DMS153 treated with DMSO at 0.1 percent for 48 hours (cell line): ENCODE results near the gene PSEN2.
"Not testable (repeated sequence)": the region's sequence is repeated elsewhere in the genome, so short reads cannot be mapped to it uniquely, and the experiment has no call there.

ENCODE experiments used
- DNase-seq: peaks from one replicate; lab custom pipeline; 2025; ENCODE audit not compliant: unreplicated experiment; lab: John Stamatoyannopoulos, UW

Gene PSEN2

DNA sequence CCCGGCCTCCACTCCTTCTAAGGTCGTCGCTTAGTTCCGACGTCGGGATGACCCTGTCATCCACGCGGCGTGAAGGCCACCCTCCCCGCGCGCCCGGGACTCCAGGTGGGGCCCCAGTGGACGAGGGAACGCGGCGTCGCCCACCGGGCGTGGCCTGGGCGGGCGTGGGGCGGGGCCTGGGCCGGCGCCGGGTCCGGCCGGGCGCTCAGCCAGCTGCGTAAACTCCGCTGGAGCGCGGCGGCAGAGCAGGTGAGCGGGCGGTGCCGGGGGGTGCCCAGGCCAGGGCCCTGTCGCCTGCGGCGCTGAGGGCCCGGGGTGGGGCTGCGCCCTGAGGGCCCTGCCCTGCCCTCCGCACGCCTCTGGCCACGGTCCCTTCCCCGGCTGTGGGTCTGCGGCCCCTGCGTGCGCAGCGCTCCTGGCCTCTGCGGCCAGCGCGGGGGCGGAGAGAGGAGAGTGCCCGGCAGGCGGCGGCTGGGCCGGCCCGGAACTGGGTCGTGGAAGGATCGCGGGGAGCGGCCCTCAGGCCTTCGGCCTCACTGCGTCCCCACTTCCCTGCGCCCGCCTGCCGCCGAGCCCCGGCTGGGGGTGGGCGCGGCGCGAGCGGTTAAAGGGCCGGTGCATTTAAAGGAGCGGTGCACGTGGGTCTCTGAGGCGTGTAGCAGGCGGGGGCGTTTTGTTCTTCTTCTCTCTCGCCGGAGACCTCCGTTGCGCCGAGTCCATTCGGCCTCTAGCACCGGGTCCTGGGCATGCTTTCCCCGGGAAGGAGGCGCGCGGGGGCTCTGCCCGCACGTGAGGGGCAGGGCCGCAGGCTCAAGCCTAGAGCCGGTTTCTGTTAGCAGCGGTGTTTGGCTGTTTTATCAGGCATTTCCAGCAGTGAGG is at the start of gene PSEN2:
Gene PSEN2 (plus strand): TSS at position 216 of the 879 bp plus-strand sequence. CDS start 11,292 bp downstream, outside the sequence.
- DNase-seq: peak; percentile 77

DNA sequence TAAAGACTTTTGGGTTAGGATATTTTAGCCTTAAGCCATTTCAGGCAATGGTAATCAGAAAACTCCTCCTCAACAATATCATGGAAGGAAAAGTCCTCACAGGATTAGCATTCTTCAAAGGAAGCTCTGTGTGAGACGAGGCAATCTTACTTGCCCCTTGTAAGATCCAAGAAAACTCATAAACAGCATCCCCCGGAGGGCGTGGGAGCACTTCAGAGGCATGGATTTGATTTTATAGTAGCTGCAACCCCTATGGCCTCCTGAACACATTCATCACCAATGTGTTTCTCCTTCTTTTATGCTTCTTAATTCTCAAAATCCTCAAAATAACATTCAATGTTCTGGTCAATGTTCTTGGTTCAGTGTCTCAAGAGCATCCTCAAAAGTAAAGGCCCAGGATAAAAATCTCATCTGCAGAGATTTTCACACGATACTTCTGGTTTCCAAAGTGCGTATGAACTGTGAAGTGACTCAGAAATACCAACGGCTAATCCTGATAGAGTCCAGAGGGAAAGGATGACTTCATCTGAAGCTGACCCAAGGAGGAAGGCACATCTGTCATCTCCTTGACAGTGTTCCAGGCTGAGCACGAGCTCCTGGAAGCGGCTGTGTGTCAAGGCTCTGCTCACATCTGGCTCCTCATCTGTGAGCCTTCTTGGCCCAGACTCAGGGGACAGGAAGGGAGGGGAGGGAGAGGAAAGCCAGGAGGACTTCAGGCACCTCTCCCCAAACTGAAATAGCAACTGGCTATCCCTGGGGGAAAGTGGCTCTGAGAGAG is 49.3 kb upstream of the PSEN2 start:
- DNase-seq: no peak

DNA sequence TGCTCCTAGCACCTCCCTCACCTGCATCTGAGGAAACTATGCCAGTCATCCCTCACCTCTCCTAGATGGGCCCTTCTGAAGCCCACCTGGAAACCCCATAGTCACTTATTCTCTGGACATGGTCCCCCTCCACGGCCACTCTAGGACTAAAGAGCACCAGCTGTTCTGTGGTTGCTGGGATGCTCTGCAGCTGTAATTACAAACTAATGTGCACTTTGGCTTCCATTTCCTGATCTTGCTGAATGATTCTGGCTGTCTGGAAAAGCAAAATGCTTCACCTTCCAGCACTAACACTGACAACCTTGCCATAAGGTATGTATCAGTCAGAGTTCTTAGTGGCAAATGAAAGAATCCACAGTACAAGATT is 48.7 kb upstream of the PSEN2 start:
- no peak for DNase-seq

DNA sequence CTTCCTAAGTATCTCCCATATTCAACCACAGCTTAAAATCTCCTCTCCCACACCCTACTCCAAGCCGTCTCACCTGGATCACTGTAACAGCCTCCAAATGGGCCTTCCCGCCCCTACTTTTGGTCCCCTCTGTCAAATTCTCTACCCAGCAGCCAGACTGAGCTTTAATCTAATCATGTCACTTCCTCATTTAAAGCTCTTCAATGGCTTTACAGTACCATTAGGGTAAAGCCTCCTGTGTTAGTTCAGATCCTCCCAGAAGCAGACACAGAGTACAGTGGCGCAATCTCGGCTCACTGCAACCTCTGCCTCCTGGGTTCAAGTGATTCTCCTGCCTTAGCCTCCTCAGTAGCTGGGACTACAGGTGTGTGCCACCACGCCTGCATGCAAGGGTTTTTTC is 46.8 kb upstream of the PSEN2 start:
- no peak for DNase-seq

DNA sequence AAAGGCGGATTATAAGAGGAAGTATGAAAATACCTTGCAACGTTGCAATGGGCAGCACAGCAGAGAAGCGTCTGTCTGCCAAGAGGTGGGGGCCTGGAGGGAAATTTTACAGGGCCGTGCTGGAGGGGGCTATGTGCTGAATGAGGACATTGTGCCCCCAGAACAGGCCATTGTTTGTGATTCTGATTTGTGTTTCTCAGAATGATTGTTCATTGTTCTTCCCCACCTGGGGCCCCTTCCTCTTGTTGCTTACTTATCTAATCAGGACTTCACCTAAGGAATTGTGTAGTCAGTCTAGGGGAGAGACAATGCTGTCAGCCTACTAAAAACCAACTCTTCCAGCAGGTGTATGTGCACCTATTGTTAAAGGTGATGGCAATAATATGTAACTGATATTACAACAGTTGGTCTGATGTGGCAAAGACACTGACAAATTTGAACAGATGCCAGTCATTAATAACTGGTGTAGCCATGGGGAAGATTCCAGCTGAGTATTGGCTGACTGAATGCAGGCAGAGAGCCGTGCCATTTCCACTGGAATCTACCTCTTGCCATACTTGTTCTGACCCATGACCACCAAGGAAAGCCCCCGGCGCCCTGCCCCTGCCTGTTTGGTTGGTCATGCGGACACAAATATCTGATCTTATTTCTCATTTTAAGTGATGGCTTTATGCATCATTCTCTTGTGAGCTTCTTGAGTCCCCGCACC is 45.2 kb upstream of the PSEN2 start:
- DNase-seq: no peak

DNA sequence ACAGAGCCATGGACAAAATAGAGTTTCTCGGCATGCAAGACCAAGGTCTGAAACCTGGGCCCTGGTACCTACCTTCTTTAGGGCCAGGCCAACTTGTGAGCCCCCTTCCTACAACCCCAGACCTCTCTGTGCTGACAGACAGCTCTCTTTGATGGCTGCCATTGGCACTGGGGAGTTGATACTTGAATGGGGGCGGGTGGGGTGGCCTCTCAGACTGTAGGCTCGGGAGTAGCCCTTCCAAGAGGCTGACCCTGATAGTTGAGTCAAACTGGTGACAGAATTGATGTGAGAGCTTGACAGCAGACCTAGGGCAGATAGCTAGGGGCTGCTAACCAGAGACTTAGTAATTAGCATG is 44.7 kb upstream of the PSEN2 start:
- DNase-seq: no peak

DNA sequence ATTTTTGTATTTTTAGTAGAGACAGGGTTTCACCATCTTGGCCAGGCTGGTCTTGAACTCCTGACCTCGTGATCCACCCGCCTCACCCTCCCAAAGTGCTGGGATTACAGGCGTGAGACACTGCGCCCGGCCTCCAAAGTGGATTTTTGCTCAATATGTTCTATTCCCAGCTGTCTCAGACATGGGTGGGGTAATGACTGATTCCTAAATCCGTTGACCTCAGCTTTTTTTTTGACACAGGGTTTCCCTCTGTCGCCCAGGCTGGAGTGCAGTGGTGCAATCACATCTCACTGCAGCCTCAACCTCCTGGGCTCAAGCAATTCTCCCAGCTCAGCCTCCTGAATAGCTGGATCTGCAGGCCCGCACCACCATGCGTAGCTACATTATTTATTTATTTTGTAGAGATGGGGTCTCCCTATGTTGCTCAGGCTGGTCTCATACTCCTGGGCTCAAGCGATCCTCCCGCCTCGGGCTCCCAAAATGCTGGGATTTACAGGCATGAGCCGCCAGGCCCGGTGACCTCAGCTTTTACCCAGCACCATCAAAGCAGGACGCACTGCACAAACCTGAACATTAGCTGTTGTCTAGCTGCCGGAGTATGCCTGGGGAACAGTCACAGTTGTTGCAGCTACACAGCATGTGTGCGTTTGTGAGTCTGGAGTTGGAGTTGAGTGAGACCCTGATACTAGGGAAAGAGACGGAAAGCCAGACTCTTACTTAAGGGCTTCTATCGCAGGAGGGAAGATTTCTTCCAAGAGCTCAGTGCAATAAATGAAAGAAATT is 43.7 kb upstream of the PSEN2 start:
- DNase-seq: no peak

DNA sequence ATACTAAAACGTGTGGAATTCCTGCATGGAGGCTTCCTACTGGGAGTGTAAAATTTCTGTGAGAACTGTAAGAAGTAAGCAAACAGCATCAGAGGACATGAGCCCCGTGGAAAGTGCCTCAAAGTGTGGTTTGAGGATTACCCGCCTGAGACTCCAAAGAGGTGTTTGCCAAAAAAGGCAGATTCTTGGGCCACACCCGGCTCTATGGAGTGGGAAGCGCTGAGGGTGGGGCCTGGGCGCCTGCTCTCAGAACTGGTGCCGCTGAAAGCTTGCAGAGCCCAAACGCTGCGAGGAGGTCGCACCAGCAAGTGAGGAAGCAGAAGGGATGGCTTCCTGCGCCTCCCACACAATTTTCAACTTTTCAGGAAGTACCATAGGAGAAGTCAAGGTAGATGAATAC is 43.0 kb upstream of the PSEN2 start:
- no peak for DNase-seq

DNA sequence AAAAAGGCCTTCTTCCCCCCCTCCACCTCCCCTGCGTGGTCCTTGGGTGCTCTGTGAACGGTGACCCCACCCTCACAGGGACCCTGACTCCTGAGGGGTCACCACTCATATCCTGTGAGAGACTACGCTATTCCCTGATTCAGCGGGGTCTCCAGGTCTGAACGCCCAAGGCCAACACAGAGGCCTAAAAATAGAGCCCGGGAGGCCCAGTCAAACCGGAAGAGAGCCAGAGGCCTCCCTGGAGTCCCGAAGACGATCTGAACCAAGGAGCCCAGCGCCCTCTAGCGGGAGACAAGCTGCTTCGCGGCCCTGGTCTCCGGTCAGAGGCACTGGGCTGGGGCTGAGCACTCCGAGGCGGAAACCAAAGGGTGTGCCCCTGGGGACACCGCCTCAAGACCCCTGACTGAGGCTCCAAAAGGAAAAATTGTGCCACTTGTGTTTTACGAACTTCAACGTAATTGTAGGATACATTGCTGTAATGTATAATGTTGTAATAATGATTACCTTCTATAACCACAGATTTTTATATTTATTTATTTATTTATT is 42.4 kb upstream of the PSEN2 start:
- peak; percentile 96 for DNase-seq

DNA sequence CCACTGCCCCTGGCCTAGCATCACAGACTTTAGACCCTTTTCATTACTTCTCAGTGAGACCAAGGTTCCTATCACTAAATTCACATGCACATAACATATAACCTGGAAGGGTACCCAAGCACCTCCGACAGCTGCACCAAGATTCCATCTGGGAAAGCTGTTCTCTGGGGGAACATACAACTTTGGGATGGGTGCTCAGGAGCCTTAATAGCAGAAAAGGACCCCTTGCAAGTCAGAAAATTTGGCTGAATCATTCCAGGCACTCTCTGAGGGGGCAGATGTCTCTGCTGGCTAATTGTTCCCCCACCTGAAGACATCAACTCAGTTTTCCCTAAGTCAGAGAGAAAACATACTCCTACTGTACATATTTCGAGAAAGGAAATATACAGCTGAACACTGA is 41.3 kb upstream of the PSEN2 start:
- no peak for DNase-seq

DNA sequence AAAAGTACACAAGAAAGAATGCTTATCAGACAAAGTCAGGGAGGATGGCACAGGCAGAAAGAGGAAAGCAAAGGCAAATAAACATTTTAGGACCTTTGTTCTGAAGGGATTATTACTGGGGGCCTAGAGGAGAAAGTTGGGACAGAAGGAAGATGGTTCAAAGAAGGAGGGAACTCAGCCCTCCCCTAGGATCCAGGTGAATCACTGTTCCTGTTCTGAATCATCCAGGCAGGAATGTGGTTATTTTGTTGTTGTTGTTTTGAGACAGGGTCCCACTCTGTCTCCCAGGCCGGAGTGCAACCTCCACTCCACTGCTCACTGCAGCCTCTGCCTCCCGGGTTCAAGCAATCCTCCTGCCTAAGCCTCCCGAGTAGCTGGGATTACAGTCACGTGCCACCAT is 38.5 kb upstream of the PSEN2 start:
- no peak for DNase-seq

DNA sequence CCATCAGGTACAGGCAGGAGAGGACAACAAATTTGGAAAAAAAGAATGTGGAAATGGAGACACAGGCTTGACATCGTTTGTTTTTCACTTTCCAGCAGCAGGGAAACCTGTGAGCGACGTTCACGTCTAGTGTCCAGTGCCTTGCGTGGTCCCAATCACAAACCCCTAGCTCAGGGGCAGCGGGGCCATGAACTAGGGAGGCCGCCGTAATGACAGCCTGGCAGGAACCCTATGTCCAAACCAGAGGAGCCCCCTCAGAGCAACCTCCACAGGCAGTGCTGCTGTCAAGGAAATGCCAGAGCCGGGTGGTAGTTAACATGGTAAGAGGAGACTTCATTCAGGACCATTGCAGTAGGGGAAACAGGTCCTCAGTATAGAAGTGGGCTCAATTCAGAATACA is 37.8 kb upstream of the PSEN2 start:
- no peak for DNase-seq

DNA sequence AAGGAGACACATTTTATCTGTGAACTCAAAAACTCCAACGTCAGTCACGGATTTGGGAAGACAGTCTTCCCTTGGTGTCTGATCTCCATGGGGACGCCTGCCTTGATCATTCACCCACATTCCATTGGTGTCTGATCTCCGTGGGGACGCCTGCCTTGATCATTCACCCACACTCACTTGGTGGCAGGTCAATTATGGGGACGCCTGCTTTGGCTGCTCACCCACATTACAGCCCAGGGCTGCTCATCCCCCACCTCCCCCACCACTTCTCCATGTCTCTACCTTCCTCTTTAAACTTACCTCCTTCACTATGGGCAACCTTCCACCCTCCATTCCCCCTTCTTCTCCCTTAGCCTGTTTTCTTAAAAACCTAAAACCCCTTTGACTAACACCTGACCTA is 36.2 kb upstream of the PSEN2 start:
- DNase-seq: not testable (repeated sequence)

DNA sequence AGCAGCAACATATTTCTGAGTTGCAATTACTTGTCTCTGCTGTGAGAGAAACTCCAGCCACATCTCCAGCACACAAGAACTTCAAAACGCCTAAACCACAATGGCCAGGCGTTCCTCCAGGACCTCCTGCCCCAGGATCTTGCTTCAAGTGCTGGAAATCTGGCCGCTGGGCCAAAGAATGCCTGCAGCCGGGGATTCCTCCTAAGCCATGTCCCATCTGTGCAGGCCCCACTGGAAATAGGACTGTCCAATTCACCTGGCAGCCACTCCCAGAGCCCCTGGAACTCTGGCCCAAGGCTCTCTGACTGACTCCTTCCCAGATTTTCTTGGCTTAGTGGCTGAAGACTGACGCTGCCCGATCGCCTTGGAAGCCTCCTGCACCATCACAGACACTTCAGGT is 35.0 kb upstream of the PSEN2 start:
- not testable (repeated sequence) for DNase-seq

DNA sequence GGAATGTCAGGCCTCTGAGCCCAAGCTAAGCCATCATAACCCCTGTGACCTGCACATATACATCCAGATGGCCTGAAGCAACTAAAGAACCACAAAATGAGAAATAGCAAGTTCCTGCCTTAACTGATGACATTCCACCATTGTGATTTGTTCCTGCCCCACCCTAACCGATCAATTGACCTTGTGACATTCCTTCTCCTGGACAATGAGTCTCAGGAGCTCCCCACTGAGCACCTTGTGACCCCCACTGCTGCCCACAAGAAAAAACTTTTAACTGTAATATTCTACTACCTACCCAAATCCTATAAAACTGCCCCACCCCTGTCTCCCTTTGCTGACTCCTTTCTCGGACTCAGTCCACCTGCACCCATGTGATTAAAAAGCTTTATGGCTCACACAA is 32.5 kb upstream of the PSEN2 start:
- not testable (repeated sequence) for DNase-seq

DNA sequence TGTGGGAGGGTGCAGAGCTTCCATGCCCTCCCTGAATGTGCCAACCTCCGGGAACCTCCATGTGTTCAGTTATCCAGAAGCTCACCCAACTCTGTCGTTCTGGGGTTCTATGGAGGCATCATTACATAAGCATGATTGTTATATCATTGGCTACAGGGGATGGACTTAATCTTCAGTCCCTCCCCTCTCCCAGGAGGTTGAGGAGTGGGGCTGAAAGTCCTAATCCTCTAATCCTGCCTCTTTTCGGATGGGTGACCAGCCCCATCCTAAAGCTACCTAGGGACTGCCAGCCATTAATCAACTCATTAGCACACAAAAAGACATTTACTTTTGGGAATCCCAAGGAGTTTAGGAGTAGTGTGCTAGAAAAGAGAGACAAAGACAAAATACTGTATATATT is 32.0 kb upstream of the PSEN2 start:
- DNase-seq: no peak

DNA sequence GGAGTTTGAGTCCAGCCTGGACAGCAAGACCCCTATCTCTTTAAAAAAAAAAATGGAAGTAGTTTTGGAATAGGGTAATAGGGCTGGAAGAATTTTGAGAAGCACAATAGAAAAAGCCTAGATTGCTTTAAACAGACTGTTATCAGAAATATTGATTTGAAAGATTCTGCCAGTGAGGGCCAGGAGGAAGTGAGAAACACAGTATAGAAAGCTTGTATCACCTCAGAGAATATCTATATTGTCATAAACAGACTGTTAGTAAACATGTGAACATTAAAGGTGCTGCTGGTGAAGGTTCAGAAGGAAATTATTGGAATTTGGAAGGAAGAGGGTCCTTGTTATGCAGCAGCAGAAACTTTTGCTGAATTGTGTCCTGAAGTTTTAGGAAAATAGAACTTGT is 24.8 kb upstream of the PSEN2 start:
- no peak for DNase-seq

DNA sequence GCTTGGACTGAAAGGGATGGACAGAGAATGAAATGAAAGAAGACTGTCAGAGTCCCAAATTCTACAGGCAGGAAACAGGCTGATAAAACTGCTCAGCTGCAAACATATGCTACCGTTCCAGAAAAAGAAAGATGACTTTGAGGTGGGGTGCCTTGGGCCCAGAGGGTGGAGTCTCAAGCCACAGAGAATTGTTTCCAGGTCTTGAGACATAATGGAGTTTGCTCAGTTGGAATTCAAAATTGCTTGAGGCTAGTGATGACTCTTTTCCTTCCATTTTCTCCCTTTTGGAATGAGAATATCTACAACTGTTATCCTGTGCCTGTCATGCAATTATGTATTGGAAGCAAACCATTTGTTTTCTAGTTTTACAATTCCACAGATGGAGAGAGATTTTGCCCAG is 23.6 kb upstream of the PSEN2 start:
- no peak for DNase-seq

DNA sequence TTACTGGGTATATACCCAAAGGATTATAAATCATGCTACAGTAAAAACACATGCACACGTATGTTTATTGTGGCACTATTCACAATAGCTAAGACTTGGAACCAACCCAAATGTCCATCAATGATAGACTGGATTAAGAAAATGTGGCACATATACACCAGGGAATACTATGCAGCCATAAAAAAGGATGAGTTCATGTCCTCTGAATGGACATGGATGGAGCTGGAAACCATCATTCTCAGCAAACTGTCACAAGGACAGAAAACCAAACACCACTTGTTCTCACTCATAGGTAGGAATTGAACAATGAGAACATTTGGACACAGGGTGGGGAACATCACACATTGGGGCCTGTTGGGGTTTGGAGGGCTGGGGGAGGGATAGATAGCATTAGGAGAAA is 15.9 kb upstream of the PSEN2 start:
- not testable (repeated sequence) for DNase-seq

DNA sequence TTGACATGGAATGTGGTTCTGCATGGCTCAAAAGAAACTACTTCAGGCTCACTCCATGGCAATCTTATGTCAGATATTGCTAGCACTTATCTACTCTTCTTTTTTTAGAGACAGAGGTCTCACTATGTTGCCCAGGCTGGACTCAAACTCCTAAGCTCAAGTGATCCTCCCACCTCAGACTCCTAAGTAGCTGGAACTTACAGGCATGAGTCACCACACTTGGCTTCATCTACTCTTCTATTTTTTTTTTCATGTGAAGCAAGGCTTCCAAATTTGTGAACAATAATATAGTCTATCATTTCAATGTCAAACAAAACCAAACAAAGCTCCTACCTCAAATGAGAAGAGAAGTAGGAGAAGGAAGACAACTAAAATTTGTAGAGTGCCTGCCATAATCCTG is 7.5 kb upstream of the PSEN2 start:
- no peak for DNase-seq

DNA sequence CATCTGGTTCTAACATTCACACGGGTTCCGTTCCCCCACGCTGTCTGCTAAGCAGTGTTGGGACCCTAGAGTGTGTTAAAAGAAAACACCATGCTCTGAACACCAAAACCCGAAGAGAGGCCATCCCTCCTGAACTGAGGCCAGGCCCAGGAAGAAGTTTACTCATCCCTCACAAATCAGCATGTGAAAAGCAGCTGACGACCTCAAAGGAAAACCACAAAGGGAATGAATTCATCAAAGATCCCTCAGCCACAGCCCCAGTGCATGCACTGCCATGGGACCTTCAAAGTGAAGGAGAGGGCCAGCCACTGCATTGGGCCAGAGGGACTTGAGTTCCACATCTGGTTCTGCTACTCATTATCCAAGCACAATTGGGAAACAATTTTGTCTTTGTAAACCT is 7.0 kb upstream of the PSEN2 start:
- no peak for DNase-seq
